H1 (cell line): ENCODE results near the gene PLCB4. TPM values are rescaled to one million over a fixed set of nuclear protein-coding genes. Genes with fewer than 3 reads are reported as not detected.

Experiments
- CHD1 ChIP-seq: IDR thresholded peaks from 2 replicates; pipeline ENCODE4 v1.6.1; 2012; ENCODE audit warnings: low read depth, low read length, improper control_type of control experiment
- POU5F1 ChIP-seq: IDR thresholded peaks from 2 replicates; pipeline ENCODE4 v1.6.1; 2011; ENCODE audit warnings: low read depth, mild to moderate bottlenecking, low read length, moderate library complexity
- RAD21 ChIP-seq, 2 experiments: IDR thresholded peaks in 1 of 2; conservative IDR thresholded peaks in 1 of 2; 2 replicates each; pipeline ENCODE4 v1.6.1; 2011; ENCODE audit warnings: low read depth in 2 of 2, low read length in 2 of 2, improper control_type of control experiment in 1 of 2, inconsistent platforms in 1 of 2, mild to moderate bottlenecking in 1 of 2, moderate library complexity in 1 of 2
- SIN3A ChIP-seq, 2 experiments: IDR thresholded peaks in 1 of 2; conservative IDR thresholded peaks in 1 of 2; 2 replicates each; pipeline ENCODE4 v1.6.1; 2011 to 2012; ENCODE audit warnings: low read length in 2 of 2, improper control_type of control experiment in 1 of 2, low read depth in 1 of 2, mild to moderate bottlenecking in 1 of 2
- polyA plus RNA-seq, 7 experiments: library from polyadenylated mRNA; depleted of rRNA in 3 of 7; stranded (reverse) in 5 of 7; unstranded in 2 of 7; fragments of >200 nt in 5 of 7; fragments of 200-250 nt in 2 of 7; gene quantifications; 1 replicate in 5 of 7; 2 replicates in 1 of 7; 4 replicates in 1 of 7; pipeline versions ENCODE4 v1.2.1 to v1.2.3, GENCODE V29; 2011 to 2013; ENCODE audit warnings: missing spikeins in 2 of 7, mixed read lengths in 2 of 7
- total RNA-seq: library from RNA; stranded (reverse); fragmentation: NEBNext Ultra II Directional; extraction: Animal tissue kit (Norgen Biotek cat#: 25700); gene quantifications from 2 replicates; pipeline ENCODE4 v1.2.1, GENCODE V29; 2021

PLCB4 gene
- total and polyA plus RNA-seq, 2 of the 8 experiments (the other 6 are each of a cell fraction or from before 2014, with no cell fraction given), result 3.2 to 14.1 TPM

DNA sequence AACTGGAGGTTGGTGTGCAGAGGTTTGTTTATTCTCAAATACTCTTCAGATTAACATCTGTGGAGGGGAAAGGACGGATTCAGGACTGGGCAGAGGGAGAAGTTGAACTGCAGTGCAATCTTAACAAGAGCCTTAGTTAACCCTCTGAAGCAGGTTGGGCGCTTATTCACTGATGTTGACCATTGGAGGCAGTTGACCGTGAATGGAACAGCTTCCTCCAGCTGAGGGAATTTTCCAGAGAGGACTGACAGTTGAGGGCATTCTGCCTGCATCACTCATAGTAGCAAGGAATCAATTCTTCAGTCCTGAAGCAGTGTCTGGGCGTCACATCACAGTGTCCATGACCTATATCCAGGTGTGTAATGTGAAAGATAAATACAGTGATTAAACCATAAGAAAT lies 80.9 kb downstream of the PLCB4 start (continued):
- TF ChIP-seq SIN3A (conservative IDR thresholded peaks at IDR 0.05 in 1 of 2, IDR thresholded peaks at IDR 0.05 in 1 of 2; ENCODE audit: low read depth in 1 of 2, low read length in 2 of 2) (no peak), CHD1 (no peak), POU5F1 (no peak), RAD21 (IDR thresholded peaks at IDR 0.05 in 1 of 2, conservative IDR thresholded peaks at IDR 0.05 in 1 of 2; ENCODE audit: low read depth in 2 of 2, low read length in 2 of 2) (no peak)
